Caco-2 (cell line): Measurements from ENCODE around the gene UHRF2. TPM values are rescaled to one million over a fixed set of nuclear protein-coding genes. Genes with fewer than 3 reads are reported as not detected.

Source experiments
- BruUV-seq: library from RNA; stranded (reverse); fragments of 400-500 nt; replicated peaks from 2 replicates; lab custom pipeline; 2021; lab: Mats Ljungman, UMichigan
- CTCF ChIA-PET: fragments of 300-600 bp; sonication (Branson Sonifier 250); formaldehyde crosslinking; loops from one replicate; lab custom pipeline; 2022; ENCODE audit warnings: antibody characterized with exemption; lab: Charles Lee
- POLR2A ChIA-PET: fragments of 300-600 bp; sonication (Branson Sonifier 250); formaldehyde crosslinking; loops from one replicate; lab custom pipeline; 2022; ENCODE audit warnings: antibody characterized with exemption; lab: Charles Lee
- DNase-seq, 2 experiments: peaks; one replicate each; pipeline versions ENCODE4 v3.0.0 to v3.0.0-alpha.2; 2020 to 2022
- H3K27me3 ChIP-seq: replicated peaks from 2 replicates; pipeline ENCODE4 v1.6.0; 2011; ENCODE audit warnings: low read length; ENCODE audit not compliant: control insufficient read depth, insufficient read depth
- H3K36me3 ChIP-seq: 2 replicates; pipeline ENCODE4 v1.5.1; 2011; ENCODE audit warnings: low read length; ENCODE audit not compliant: control insufficient read depth, insufficient read depth
- H3K4me1 ChIP-seq: fragments of 250-450 bp; sonication (Bioruptor Pico); 2 replicates; pipeline ENCODE4 v1.5.1; 2020; ENCODE audit warnings: mild to moderate bottlenecking
- H3K4me3 ChIP-seq: 2 replicates; pipeline ENCODE4 v1.5.1; 2011; ENCODE audit warnings: low read depth, mild to moderate bottlenecking, control low read depth, low read length
- H3K9me3 ChIP-seq: fragments of 250-450 bp; sonication (Bioruptor Pico); 2 replicates; pipeline ENCODE4 v1.5.1; 2020; ENCODE audit warnings: mild to moderate bottlenecking, moderate library complexity
- H3K27ac Mint-ChIP-seq: one replicate; pipeline ENCODE4 v1.8.0; 2022; ENCODE audit warnings: mixed read lengths; ENCODE audit not compliant: unreplicated experiment
- H3K27me3 Mint-ChIP-seq: one replicate; pipeline ENCODE4 v1.8.0; 2022; ENCODE audit warnings: mixed read lengths; ENCODE audit not compliant: insufficient read depth, unreplicated experiment
- H3K36me3 Mint-ChIP-seq: one replicate; pipeline ENCODE4 v1.8.0; 2022; ENCODE audit warnings: mild to moderate bottlenecking, mixed read lengths; ENCODE audit not compliant: insufficient read depth, unreplicated experiment
- H3K4me1 Mint-ChIP-seq: one replicate; pipeline ENCODE4 v1.8.0; 2022; ENCODE audit warnings: low read depth, mixed read lengths; ENCODE audit not compliant: unreplicated experiment
- H3K4me3 Mint-ChIP-seq: one replicate; pipeline ENCODE4 v1.8.0; 2022; ENCODE audit warnings: mild to moderate bottlenecking, moderate library complexity, mixed read lengths; ENCODE audit not compliant: unreplicated experiment
- H3K9me3 Mint-ChIP-seq: one replicate; pipeline ENCODE4 v1.8.0; 2022; ENCODE audit warnings: mixed read lengths; ENCODE audit not compliant: unreplicated experiment
- intact Hi-C: fragments of 100-400 bp; cut with micrococcal nuclease; formaldehyde crosslinking; loops from one replicate; pipeline ENCODE4 v1.10.0; 2022; ENCODE audit not compliant: unreplicated experiment
- total RNA-seq: library from RNA; stranded (reverse); gene quantifications from 2 replicates; pipeline ENCODE4 v1.2.3, GENCODE V29; 2022
- TF ChIP-seq, protein P1 (sequence below), 2 experiments: fragments of 200-600 bp in 1 of 2; IDR thresholded peaks; 1 replicate in 1 of 2; 2 replicates in 1 of 2; pipeline versions ENCODE4 v1.5.1 to v1.8.0; 2011 to 2022; ENCODE audit warnings: antibody characterized with exemption in 1 of 2, control low read depth in 1 of 2, inconsistent platforms in 1 of 2, low read depth in 1 of 2, low read length in 1 of 2, mild to moderate bottlenecking in 1 of 2, moderate library complexity in 1 of 2; ENCODE audit not compliant: insufficient read depth in 1 of 2, severe bottlenecking in 1 of 2, unreplicated experiment in 1 of 2

UHRF2 gene
- total RNA-seq, 1 experiment from 2014 or later = 38.1 TPM

DNA sequence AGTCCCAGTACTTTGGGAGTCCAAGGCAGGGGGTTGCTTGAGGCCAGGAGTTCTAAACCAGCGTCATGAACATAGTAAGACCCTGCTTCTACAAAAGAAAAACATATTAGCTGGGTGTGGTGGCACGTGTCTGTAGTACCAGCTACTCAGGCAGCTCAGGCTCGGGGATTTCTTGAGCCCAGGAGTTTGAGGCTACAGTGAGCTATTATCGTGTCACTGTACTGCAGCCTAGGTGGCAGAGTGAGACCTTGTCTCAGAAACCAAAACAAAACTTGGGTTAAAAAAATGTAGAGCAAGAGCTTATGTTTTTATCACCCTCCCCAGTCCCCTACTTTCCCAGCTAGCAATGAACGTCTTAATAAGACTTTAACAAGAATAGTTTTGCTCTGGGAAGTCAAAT, 46.7 kb downstream of the UHRF2 start:
- Histone ChIP-seq H3K9me3 (no peaks in the 10 kb centered on the region), H3K4me3 (no peak overlapping the region), H3K27me3 (no peaks in the 10 kb centered on the region), H3K4me1 (no peaks in the 10 kb centered on the region), H3K36me3 (no peaks in the 10 kb centered on the region; the same call in 1 of the 2 replicates)
- intact Hi-C loops = no loop called here
- POLR2A ChIA-PET = interaction anchor here (0.6 to 0.7 kb wide), 2 partner anchors 13 to 47 kb away, joined by 3 to 4 read pairs; partner anchors contain the start of gene UHRF2
- TF ChIP-seq, protein P1, sequence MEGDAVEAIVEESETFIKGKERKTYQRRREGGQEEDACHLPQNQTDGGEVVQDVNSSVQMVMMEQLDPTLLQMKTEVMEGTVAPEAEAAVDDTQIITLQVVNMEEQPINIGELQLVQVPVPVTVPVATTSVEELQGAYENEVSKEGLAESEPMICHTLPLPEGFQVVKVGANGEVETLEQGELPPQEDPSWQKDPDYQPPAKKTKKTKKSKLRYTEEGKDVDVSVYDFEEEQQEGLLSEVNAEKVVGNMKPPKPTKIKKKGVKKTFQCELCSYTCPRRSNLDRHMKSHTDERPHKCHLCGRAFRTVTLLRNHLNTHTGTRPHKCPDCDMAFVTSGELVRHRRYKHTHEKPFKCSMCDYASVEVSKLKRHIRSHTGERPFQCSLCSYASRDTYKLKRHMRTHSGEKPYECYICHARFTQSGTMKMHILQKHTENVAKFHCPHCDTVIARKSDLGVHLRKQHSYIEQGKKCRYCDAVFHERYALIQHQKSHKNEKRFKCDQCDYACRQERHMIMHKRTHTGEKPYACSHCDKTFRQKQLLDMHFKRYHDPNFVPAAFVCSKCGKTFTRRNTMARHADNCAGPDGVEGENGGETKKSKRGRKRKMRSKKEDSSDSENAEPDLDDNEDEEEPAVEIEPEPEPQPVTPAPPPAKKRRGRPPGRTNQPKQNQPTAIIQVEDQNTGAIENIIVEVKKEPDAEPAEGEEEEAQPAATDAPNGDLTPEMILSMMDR (IDR thresholded peaks at IDR 0.05; ENCODE audit: insufficient read depth in 1 of 2, low read depth in 1 of 2, low read length in 1 of 2, severe bottlenecking in 1 of 2, unreplicated experiment in 1 of 2) = no peak
- DNase-seq = no peak
- H3K36me3 Mint-ChIP-seq = peaks cover 14% of the 10 kb centered on the region
- no peaks in the 10 kb centered on the region for H3K4me1 Mint-ChIP-seq
- H3K4me3 Mint-ChIP-seq = no peak overlapping the region
- H3K9me3 Mint-ChIP-seq = peaks cover 9% of the 10 kb centered on the region
- BruUV-seq = no TSS peak
- CTCF ChIA-PET = no interaction called here
- no peaks in the 10 kb centered on the region for H3K27me3 Mint-ChIP-seq
- no peak overlapping the region for H3K27ac Mint-ChIP-seq

DNA sequence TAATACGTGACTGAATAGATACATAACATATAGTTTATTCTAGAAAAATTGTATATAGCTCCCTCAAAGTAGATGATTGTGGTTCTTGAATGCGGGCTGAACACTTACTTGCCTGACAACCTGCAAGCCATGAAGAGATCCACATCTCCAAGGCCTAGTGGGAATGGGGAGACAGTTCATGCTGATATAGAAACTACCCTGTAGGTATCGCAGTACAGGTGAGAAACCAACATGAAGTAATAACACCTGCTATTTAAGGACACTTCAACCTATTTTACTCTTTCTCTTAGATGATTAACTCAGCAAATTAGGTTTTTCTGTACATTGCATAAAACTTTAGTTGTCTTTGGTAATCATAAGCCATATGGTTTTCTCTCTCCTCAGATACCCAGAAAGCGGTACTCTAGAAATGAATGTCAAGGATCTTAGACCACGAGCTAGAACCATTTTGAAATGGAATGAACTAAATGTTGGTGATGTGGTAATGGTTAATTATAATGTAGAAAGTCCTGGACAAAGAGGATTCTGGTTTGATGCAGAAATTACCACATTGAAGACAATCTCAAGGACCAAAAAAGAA, 47.3 kb downstream of the UHRF2 start:
- Mint-ChIP-seq H3K27me3 (no peaks in the 10 kb centered on the region), H3K4me3 (no peak overlapping the region), H3K9me3 (peaks cover 9% of the 10 kb centered on the region), H3K36me3 (peaks cover 18% of the 10 kb centered on the region), H3K27ac (no peak overlapping the region), H3K4me1 (no peaks in the 10 kb centered on the region)
- no peaks in the 10 kb centered on the region for H3K9me3 ChIP-seq
- no peaks in the 10 kb centered on the region for H3K4me1 ChIP-seq
- intact Hi-C loops = no loop called here
- H3K36me3 ChIP-seq = no peaks in the 10 kb centered on the region; the same call in 1 of the 2 replicates
- ChIA-PET CTCF (no interaction called here), POLR2A (no interaction called here)
- DNase-seq = no peak
- TF ChIP-seq, protein P1 (IDR thresholded peaks at IDR 0.05; ENCODE audit: insufficient read depth in 1 of 2, low read depth in 1 of 2, low read length in 1 of 2, severe bottlenecking in 1 of 2, unreplicated experiment in 1 of 2) = no peak
- no peak overlapping the region for H3K4me3 ChIP-seq
- BruUV-seq = no TSS peak
- no peaks in the 10 kb centered on the region for H3K27me3 ChIP-seq

DNA sequence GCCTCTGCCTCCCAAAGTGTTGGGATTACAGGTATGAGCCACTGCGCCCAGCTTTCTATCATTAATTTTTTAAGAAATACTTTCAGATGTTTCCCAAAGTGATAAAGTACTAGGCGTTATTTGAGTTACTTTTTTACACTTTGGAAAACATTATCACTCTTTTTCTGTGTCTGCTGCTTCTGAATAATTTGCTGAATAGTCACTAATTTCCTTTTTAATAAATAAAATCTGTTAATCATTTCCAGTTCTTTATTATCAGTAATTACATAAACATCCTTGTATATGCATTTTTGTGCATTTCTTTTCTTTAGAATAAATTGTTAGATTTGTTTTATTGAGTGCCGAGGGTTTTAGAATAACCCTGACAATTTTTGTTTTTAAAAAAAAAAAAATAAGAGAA, 48.6 kb downstream of the UHRF2 start:
- TF ChIP-seq, protein P1 (IDR thresholded peaks at IDR 0.05; ENCODE audit: insufficient read depth in 1 of 2, low read depth in 1 of 2, low read length in 1 of 2, severe bottlenecking in 1 of 2, unreplicated experiment in 1 of 2) = no peak
- Mint-ChIP-seq H3K27me3 (no peaks in the 10 kb centered on the region), H3K4me1 (no peaks in the 10 kb centered on the region), H3K4me3 (no peak overlapping the region), H3K27ac (no peak overlapping the region), H3K9me3 (peaks cover 9% of the 10 kb centered on the region), H3K36me3 (peaks cover 21% of the 10 kb centered on the region)
- H3K36me3 ChIP-seq = no peaks in the 10 kb centered on the region; the same call in 1 of the 2 replicates
- no peaks in the 10 kb centered on the region for H3K27me3 ChIP-seq
- intact Hi-C loops = no loop called here
- no peak for DNase-seq
- peaks cover under 1% of the 10 kb centered on the region; the same call in 1 of the 2 replicates for H3K4me1 ChIP-seq
- no peaks in the 10 kb centered on the region for H3K9me3 ChIP-seq
- ChIA-PET POLR2A (no interaction called here), CTCF (no interaction called here)
- BruUV-seq = no TSS peak
- no peak overlapping the region for H3K4me3 ChIP-seq
